Renal cortical epithelial cell (primary cell): ENCODE results near the gene TRIM21. TPM values are rescaled to one million over a fixed set of nuclear protein-coding genes. Genes with fewer than 3 reads are reported as not detected.
"Not testable (repeated sequence)": the region's sequence is repeated elsewhere in the genome, so short reads cannot be mapped to it uniquely, and the experiment has no call there.

Experiments used
- DNase-seq: peaks from one replicate; pipeline ENCODE4 v3.0.0-alpha.2; 2011; ENCODE audit warnings: low read depth
- total RNA-seq: library from RNA; depleted of rRNA; stranded (reverse); fragments of >200 nt; gene quantifications from 2 replicates; pipeline ENCODE4 v1.2.3, GENCODE V29; 2014

The TRIM21 gene
- 26.5 and 36.5 TPM in 2 replicates for total RNA-seq

GRCh38 chr11:4393209-4393857 is at the start of gene TRIM21:
Gene TRIM21 (minus strand): TSS chr11:4393702. CDS start chr11:4390409, 3,293 bp downstream.
- DNase-seq = peak; percentile 81

DNA sequence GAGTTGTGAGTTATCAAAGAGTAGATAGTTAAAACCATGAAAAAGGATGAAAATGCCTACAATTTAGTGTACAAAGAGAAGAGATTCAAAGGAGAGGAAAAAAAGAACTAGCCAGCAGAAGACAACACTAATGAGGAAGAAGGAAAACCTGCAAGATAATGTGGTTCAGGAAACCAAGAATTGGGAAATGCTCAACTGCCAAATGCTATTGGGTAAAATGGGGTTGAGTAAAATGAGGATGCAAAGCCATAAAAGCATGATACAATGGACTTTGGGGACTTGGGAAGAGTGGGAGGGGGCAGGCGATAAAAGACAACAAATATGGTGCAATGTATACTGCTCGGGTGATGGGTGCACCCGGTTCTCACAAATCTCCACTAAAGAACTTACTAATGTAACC is 48.0 kb upstream of the TRIM21 start:
- no peak for DNase-seq

GRCh38 chr11:4436411-4436810 is 42.9 kb upstream of the TRIM21 start:
- no peak for DNase-seq

DNA sequence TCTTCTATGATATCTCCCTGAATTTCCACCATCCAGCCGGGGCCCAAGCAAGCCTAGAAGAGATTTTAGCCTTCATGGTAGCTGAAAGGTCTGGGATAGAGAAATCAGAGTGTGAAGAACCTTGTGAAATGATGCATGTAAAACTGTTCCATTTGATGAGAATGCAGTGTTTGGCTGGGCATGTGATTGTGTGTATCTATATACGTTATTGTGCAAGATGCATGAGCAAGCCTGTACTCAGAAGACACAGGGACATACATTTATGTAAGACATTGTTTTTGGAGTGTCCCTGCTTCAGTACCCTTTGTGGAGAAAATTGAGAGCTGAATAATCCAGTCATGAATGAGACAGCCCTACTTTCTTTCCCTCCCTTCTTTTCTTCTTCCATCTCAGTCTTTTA is 40.4 kb upstream of the TRIM21 start:
- DNase-seq = no peak

- DNase-seq = no peak
Measured at GRCh38 chr11:4430051-4430450, 36.5 kb upstream of the TRIM21 start.

DNA sequence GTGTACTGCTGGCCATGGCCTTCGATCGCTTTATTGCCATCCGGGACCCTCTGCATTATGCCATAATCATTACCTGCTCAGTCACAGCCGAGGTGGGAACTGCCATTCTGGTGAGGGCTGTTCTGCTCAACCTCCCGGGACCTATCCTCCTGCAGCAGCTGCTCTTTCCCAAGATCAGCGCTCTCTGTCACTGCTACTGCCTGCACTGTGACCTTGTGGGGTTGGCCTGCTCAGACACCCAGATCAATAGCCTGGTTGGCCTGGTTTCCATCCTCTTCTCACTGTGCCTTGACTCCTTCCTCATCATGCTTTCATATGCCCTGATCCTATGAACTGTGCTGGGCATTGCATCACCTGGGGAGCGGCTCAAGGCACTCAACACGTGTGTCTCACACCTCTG is 24.9 kb upstream of the TRIM21 start:
- DNase-seq = no peak

DNA sequence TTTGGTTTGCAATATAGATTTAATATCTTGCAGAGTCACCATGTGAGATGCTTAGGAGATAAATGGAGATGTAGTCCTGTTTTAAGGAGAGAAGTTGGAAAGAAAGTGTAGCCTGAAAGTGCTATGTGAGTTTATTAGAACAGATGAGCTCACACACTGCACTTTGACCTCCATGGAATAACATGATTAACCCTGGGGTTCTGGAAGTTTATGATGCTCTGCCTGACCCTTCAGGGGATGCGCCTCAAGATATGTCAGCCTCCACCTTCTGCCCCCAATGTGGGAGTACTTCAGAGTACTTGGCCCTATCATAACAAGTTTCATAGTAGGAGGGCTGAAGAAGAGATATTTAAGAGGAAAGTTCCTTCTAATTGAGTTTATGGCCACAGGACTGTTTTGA is 23.3 kb upstream of the TRIM21 start:
- no peak for DNase-seq

DNA sequence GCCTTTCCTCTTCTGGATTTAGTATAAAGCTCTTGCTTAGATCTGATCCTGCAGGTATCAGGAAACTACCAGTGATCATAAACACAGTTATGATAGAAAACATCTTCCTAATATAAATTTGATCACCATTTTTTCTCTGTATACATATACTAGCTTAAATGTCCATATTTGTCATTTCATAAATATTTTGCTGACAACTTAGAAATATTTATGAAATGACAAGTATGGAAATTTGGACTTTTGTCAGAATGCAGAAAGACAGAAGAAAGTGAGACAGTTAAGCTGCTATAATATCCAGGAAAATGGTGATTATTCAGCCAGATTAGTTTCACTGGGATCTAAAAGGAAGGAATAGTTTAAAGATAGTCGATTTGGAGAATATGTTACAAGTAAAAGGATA is 22.8 kb upstream of the TRIM21 start:
- DNase-seq = no peak

- DNase-seq = not testable (repeated sequence)
Measured at GRCh38 chr11:4406206-4406605, 12.7 kb upstream of the TRIM21 start.

- no peak for DNase-seq
Measured at GRCh38 chr11:4393858-4394223, 339 bp upstream of the TRIM21 start.

DNA sequence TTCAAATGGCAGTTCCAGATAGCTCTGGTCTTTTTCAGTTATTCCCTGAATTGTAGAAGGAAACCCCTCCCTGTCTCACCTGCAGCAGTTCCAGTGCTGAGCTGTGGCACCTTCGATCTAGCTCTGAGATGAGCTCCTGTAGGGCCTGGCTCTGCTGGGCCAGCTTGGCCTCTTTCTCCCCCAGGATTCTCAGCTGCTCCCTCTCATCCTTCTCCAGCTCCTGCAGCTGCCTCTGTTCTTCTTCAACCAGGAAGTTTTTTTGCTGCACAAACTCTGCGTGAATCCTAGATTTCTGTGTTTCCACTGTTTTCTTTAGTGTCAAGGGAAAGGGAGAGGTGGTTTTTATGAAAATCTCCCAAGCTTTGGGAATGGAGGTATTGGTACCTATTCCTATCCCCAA is 5.3 kb downstream of the TRIM21 start:
- DNase-seq = no peak

DNA sequence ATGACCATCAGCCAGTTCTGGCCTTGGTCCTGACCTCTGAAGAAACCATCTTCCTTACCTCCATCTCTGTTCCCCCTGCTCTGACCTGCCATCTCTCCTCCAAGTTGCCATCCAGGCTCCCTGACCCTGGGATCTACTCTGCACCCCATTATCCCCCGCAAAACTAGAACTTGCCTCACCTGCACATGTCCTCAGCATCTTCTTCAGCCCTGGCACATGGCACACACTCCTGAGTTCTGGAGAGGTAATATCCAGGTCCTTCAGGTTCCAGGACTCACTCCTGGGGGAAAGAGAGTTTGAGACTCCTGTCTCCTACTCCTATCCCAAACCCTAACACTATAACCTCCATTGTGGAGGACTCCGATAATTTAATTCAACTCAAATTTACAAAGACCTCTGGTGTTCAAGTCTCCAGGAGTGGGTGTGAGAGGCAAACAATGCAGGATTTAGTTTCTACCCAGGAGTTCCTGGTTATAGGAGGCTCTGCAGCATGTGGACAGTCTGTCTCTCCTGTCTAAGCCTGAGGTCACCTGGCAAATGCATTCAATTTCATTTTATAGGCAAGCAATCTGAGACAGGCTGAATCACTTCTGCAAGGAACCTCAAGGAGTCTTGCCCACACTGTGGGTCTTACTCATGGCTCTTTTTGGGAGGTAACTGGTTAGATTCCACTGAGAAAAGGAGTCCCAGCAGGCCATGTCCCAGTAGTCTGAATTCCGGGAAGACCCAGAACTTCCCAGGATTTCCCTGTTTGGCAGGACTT is 7.3 kb downstream of the TRIM21 start:
- DNase-seq = no peak

GRCh38 chr11:4381901-4382300 is 11.6 kb downstream of the TRIM21 start:
- DNase-seq = no peak

GRCh38 chr11:4375431-4376140 is 17.9 kb downstream of the TRIM21 start:
- no peak for DNase-seq

GRCh38 chr11:4370166-4370565 is 23.3 kb downstream of the TRIM21 start:
- DNase-seq = no peak

DNA sequence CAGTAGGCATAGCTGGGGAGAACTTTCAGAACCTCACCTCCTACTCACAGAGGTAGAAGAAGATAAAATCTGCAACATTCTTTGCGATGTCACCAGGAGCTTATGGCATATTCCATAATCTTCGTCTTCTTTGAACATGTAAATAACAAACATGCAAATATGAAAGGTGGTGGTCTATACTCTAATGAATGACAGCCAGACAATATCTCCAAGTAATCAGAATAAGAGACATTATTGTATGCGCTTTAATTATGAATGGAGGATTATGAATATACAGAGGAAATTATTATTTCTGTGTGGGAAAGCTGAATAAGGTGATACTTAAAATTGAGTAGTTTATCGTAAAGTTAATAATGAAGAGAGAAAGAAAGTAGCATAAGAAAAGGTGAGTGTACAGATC is 25.2 kb downstream of the TRIM21 start, which contains the start of gene OR52B4:
Gene OR52B4 (minus strand): TSS at position 101 of the 400 bp plus-strand sequence. CDS start 91 bp downstream, at position 10.
- no peak for DNase-seq

- not testable (repeated sequence) for DNase-seq
Measured at GRCh38 chr11:4348142-4348541, 45.4 kb downstream of the TRIM21 start.

DNA sequence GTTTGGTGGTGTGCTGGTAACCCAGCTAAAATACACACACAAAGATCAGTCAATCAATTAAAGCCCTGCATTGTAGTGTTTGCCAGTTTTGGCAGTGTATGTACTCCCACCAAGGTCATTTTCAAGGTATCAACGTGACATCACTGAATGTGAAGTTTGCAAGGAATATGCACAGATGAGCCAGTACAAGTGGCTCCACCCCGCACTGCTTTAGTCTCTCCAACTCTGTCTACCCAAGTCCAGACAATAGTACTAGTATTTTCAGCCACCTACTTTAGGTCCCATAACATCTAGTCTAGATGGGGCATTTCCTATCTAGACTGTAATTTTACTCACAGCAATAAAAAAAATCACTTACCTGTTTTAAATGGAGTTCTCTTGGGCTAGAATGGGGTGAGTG is 48.1 kb downstream of the TRIM21 start:
- not testable (repeated sequence) for DNase-seq
